ENCODE results near the gene NTPCR.

Gene NTPCR

DNA sequence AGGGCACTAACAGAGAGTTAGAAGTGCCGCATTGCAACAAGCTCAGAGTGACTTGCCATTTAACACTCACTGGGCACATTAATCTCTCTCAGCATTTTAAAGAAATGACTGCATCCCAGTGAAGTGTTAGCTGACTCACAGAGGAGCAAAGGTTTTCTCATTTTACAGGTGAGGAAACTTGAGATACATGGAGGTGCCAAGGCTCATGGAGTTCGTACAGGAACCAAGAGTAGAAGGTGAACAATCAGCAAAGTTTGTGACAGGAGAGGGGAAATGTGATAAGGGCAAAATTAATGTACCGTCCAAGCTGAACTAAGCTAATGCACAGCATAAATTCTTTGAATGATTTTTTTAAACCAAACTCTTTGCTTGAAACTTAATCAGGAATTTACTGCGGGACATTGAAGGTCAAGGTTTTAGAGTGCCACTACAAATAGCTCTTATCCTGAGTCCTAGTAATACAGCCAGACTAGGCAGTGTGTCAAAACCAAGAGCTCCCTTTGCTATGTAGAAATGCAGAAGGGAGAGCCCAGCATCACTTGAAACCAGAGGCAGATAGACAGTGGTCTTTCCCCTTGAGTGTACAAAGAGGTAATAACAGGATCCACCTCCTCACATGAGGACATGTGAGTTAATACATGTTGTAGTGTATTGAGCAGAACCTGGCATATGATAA, 22.4 kb upstream of the NTPCR start:
- no peak for DNase-seq

DNA sequence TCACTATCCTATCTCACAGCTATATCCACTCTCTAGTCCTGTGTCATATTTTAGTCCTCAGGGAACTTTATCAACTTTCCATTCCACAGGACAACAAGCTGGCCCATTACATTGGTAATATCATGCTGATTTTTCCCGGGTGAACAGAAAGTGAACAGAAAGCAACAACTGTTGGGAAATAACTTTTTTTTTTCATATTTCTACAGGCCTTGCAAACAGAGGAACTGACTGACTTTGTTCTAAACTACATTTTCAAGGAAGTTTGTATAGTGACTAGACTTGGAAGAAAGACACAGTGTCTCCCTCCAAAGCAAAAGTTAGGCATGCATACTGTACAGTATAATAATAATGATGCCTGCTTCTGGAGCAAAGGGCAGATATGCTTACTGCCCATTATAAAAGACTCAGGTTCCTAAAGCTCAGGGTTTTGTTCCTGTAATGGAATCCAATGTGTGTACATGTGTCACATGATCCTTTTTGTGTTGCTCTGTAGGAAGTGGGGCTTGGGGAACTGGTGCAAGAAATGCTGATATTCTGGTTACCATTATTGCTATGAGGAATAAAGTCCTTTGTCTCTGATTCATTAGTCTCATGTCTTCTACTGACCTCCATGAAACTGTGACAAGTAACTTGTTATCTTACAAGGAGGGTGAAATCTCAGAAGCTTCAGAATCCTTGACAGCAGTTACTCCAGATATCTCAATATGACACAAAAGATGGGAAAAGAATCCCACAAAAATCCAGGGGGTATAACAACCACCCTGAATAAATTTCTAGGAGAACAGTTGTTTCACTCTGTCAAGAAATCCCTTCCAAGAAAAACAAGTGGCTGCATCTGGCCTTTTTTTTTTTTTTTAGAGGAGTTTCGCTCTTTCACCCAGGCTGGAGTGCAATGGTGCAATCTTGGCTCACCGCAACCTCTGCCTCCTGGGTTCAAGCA, 17.7 kb upstream of the NTPCR start:
- DNase-seq = no peak

DNA sequence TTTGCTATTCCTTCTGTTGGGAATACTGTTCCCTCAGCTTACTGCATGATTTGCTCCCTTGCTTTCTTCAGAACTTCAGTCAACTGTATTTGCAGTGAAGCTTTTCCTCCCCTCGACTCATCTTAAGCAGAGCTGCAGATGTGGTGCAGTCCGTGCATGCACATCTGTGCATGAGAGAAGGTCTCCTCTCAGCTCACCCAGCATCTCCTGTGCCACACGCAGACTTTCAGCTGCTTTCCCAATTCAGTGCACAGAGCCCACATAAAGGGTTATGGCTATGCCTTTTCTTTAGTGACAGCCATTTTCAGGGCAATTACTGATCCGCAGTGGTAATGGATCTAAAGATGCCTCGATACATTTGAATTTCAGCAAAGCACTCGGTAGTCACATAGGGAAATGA, 13.5 kb upstream of the NTPCR start:
- no peak for DNase-seq

DNA sequence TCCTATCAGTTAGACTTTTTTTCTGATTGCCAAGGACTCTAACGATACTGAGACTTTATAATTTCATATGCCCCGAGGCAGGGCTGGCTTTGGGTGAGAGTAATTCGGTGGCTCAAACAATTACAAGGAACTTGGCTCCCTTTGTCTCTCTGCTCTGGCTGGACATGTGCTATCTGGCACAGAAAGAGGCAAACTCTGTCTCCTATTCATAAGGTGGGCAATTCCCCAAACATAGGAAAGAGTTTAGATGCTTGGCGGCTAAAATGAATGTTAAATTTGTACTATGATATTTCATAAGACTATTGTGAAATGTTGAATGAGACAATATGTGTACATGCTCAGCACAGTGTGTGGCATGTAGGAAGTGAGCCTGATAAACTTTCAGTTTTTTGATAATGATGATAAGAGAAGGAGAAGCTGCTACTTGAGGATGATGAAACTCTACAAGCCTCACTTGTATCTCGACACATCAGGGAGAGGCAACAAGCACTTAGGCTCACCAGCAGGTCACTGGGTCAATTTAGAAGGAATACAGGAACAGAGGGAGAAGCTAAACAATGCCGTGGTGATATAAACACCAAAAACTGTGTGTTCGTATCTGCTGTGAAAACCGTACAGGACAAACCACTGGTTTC, 12.6 kb upstream of the NTPCR start:
- no peak for DNase-seq

DNA sequence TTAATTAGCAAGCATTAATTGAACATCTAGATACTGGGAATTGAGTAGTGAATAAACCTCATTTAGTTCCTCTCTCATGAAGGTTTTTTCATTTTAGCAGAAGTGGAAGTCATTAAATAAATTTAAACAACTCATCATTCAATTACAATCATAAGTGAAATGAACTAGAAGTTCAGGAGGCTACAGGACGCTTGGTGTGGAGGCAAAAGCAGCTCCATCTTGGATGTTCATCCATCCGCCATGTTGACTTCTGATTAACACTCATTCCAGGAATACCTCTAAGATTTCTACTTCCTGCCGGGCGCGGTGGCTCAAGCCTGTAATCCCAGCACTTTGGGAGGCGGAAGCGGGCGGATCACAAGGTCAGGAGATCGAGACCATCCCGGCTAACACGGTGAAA, 11.5 kb upstream of the NTPCR start:
- DNase-seq = no peak

DNA sequence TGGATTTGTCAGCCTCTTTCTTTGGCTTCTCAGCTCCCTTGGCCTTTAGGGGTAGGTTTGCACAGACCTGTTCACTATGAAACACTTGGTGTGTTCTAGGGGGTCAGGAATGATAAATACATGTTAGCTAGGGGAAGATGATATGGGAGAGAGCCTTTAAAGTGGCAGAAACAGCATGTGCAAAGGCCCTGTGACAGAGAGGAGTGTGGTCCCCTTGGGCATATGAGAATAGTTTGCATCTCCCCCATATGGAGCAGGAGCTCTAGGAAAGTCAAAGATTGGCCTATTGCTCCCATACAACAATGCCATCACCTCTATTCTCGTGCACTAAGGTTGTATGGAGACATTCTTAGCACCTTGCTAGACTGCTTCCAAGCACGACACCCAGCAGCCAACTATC, 10.7 kb upstream of the NTPCR start:
- no peak for DNase-seq

DNA sequence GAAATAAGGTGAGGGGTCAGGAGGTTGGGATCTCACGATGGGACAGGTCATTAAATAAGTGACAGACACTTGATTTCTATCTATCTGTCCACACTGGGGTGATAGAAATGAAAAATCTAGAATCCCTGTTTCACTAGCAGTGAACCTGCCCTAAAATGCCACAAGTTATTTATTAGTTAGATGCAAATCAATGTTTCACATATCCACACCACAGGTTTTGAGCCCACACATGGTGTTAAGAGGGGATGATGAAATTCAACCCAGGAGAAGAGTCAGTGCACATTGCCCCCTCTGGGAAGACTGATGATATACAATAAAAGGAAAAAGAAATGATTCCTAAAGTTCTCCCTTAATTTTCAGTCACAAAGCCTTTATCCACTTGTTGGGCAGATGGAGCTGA, 10.1 kb upstream of the NTPCR start:
- DNase-seq = no peak

DNA sequence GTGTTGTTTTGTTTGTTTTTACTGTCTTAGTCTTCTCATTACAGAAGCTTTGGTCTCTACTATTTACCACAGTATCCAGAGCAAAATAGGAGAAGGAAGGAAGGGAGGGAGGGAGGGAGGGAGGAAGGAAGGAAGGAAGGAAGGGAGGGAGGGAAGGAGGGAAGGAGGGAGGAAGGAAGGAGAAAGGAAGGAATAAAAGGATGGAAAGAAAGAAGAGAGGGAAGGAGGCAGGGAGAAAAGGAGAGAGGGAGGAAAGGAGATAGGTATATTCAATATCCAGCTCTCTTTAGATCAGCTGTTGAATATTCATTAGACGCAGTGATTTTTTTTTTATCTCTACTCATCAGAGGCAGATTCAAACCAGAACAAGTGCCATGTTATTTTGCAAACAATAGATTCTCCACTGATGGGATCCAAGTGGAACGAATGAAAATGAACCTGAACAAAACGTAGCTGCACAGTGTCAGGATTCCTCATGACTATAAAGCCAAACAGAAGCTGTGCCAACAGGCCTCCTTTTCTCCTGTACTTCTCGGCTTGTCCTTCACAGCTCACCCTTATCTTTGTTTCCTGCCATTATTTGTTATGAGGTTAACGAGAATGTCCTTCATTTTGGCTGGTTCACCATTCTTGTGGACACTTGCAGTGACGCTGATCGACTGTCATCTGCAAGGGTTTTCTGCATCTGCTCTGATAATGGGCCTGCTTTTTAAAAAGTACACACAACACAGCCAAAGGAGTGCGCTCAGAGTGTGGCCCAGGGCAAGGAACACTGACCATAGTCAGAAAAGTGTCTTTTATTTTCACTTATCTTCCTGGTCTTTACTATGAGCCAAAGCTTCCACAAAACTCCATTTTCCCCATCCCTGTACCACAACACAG, 7.8 kb upstream of the NTPCR start:
- no peak for DNase-seq

DNA sequence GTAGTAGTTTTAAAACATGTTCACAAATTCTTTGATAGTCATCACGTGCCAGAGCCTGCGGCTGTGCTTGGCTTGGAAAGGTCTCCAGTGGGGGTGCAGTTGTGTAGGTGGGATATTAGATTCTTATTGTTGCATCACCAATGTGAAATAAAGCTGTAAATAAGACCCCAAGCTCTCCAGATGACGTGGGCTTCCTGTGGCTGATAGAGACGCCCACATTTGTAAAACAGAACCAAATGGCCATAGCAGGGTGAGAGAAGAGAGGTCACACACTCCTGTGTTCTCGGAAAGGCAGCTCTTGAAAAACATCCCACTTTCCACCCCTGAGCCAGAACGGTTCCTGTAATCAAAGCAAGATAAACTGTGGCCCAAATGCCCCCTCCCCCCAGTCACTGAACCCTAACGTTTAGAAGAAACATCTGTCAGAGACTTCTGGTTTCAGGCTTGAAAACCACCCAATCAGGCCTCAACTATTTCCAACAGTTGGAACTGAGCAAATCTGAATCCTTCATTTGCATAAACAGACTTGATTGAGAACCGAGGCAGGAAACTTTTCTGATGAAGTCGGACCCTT, 6.6 kb upstream of the NTPCR start:
- no peak for DNase-seq

DNA sequence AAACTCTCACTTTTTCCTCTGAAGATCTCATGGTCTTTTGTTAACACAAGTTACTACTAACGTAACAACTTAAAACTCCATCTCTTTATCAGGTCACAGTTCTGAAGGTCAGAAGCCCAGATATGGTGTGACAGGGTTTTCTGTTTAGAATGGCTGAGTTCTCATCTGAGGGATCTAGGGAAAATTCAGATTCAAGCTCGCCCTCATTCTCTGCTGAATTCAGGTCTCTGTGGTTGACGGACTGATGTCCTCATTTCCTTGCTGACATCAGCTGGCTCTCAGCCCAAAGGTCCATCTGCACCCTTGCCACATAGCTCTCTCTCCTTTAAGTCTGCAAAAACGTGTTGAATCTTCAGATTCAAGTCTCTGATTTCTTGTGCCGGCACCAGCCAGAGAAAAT, 6.1 kb upstream of the NTPCR start:
- DNase-seq = no peak

DNA sequence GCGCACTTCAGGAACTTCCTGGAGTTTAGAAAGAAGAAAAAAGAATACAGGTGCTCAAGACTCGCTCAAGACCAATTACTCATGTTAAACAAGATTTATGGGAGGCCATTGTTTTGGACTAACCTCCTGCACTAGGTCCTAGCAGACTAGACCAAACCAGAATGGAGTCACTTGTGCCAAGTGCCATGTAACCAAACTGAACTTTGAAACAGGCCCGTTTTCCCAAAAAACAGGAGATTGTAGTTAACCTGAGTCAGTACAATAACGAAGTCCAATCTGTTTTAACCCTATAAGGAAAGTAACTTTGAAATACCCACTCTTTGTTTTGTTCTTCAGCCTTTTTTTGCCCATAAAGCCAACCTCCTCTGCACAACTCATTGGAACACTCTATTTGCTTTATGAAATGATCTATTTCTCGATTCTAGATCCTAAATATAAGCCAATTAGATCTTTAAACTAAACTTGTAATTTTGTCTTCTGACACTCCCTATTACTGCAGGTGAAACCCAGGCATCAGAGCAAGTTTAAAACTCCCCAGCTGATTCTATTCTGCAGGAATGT, 695 bp upstream of the NTPCR start:
- DNase-seq = no peak

DNA sequence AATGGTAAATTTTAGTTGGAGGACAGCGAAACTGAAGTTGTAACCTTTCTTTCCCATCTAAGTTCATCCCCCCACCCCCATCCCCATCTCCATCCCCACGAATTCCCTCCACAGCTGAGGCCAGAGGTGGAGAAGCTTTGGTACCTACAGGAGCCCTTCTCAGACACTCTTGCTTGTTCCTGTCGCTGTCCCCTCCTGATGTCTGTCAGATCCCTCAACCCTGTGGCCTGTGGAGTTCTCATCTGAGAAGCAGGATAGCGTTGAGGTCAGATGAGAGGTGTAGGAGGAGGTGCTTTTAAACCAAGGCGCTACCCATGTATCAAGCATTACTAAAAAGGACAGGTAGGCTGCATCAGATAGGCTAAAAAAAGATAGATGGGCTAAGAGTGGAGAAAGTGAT, 769 bp downstream of the NTPCR start:
- DNase-seq = no peak

DNA sequence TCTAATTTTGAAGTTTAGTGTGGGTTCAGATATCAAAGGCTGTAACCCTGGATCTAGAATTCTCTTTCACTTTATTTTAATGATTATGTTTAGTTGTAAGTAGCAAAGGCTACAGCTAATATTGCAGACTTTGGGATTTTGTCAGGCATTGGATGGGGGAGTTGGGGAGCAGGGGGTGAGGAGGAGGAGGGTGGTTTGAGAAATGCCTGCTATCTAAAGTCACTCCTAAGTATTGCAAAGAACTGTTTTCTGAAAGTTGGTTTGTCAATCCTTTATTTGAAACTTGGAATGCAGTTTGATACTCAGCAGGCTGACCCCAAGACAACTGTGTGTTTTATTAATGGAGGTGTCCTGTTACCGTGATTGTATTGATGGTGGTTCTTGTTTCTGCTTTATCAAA, 1.2 kb downstream of the NTPCR start:
- DNase-seq = no peak

DNA sequence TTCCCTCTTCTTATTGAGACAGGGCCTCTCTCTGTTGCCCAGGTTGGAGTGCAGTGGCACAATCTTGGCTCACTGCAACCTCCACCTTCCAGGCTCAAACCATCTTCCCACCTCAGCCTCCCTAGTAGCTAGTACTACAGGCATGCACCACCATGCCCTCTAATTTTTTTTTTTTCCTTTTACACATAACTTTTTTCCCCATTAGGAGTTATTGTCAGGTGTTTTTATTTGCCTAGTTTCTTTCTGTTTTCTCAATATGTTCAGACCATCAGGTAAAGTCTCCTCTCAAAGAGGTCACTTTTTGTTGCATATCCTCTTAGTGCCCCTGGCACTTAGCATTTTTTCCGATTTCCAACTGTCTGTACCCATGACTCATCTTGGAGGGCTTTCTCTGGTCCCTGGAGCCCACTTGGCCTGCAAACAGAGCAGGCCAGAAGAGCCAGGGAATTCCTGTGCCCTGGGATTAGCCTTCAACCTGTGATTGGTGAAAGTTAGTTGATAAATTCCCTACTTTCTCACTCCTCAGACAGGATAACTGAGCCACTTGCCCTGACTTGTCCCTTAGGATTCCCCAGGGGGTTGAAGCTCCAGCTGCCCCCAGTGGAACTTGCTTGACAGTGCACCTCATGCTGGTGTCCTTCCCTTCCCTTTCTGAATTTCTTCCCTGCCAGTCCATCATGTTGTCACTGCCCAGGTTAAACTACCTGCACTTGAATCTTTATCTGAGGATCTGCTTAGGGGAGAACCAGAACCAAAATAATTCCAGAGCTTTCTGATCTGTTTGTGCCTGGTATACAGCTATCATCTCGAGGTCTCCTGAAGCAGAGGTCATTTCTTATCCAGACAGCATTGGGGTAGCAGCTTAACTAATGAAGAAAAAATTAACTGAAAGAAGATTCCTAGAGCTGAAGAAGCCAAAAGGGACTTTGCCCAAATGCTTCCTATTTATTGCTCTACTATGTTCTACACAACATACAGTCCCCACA, 2.4 kb downstream of the NTPCR start:
- no peak for DNase-seq

DNA sequence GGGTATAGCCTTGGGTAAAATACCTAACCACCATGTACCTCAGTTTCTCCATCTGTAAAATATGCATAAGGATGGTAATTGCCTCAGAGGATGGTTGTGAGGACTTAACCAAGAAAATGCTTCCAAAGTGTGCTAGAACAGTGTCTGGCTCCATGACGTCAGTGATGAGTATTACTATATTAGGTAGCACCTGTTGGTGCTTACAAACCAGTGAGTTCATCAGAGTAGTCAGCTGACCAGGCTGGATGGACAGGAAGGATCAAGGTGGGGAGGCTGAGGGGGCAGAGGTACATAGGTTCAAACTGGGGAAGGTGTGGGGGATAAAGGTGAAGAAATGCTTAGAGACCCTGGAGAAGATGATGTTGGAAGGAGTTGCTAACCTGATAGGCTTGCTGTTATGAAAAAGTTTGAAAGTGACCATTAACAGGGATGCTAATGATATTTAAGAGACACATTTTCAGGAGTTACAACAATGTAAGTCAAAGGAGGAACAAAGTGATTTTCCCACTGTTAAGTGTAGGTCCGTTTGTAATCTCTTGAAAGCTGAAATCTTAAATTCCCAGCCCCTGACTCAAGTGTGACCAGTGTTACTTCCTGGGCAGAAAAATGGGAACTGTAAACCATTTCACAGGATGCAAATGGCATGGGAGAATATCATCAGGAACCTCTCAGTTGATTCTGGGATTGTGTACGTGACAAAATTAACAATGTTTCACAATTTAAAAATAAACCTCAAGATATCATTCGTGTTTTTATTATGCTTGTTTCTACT, 4.4 kb downstream of the NTPCR start:
- no peak for DNase-seq

DNA sequence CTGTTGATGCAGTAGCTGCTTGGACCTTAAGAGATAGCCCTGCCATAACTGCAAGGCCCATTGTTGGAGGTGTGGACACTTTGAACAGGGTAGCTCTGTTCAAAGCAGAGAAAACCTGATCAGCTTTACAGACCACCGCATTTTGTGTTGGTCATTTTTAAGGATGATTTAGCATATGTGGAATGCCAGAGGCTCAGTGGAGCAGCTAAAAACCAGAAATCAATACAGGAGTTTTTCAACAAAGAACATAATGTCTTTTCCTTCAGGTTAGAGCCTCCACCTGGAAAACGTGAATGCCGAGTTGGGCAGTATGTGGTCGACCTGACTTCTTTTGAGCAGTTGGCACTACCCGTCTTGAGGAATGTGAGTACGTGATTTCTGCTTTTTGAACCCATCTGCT, 5.7 kb downstream of the NTPCR start:
- DNase-seq = no peak

DNA sequence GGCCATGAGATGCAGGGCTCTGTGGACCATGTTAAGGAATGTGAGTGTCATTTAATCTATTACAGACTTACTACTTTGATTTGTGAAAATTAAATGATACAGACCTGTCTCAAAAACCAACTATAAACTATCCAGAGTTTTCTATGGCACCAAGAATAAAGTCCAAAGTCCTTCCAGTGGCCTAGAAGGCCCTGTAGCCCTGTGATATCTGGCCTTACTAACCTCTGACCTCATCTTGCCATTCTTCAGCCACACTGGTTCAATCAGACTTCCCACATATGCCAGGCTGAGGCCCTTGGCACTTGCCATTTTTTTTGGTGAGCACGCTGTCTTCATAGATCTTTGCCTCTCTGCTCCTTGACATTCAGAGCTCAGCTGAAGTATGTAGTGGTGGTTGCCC, 7.7 kb downstream of the NTPCR start:
- no peak for DNase-seq

DNA sequence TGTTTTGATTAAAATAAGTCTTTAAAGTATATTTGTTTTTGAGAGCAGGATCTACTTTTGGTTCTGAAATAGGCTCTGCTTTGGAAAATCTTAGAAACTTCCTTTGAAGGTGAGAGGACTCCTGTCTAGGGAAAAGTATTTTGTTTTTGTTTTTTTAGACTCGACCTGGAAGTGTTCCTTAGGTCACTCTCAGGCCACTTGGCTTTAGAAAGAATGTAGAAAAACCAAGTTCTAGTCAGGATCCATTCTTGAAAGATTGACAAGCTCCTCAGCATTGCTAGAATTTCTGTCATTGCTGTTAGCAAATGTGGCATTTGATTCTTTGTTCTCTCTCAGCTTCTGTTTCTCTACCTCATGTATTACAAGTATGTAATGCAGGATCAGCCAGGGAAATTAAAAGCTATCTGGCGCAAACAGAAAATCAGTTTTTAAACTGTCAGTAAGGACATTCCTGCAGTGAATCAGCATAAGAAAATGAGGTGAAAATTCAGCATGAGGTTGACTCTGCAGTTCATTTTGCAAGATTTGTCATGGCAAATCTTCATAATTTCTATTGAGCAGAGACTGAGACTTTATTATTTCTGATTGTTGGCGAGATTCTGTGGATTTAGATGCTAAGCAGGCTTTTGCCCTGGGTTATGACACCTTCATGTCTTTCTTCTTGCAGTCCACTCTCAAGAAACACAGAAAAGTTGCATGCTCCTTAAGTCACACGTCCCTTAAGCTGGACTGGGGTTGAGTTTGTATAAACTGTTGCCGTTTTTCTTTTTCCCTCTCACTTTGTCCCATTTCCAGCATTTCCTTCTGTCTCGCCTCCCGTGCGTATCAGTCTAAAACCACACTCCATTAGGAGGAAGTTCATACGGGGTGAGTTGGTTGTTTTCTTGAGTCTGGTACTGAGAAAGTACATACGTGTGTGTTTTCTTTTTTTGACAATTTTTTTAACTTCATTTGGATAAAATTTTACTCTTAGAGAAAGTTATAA, 12.6 kb downstream of the NTPCR start:
- no peak for DNase-seq

DNA sequence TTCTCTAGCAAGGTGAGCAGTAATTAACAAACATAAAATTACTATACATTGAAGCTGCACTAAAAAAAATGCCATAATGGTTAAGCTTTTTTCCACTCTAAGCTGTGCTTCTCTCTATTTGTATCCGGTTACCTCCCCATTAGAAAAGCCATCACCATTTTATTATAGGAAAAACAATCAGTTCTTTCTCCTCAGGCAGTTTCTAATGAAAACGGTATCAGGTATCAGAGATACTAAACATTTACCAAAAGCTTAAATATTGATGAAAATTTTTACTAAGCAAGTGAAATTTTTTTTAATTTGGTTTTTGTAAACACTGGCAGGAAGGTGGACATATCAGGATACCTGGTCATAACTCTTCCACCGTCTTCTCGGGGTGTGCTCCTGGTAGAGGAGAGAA, 14.2 kb downstream of the NTPCR start:
- DNase-seq = no peak

Data from activated gamma-delta T cell (primary cell).